Upper lobe of left lung (tissue), 4 donors: Measurements from ENCODE around the gene KDM4B.

Source experiments
- EP300 ChIP-seq, 4 donors: sonication (generic); formaldehyde crosslinking; IDR thresholded peaks; one replicate each; pipeline ENCODE4 v1.5.1; 2017; ENCODE audit warnings: antibody characterized with exemption in 4 of 4, control low read depth in 2 of 4
- POLR2AphosphoS5 ChIP-seq, 2 donors: sonication (generic); formaldehyde crosslinking; IDR thresholded peaks; one replicate each; pipeline ENCODE4 v1.5.1; 2017; ENCODE audit warnings: antibody characterized with exemption in 2 of 2
- TF ChIP-seq, protein P1 (sequence below), 6 experiments: fragments of 450-650 bp in 4 of 6; fragments of 200-600 bp in 2 of 6; sonication (generic) in 2 of 6; IDR thresholded peaks; one replicate each; pipeline ENCODE4 v1.5.1; 2016 to 2019; ENCODE audit warnings: antibody characterized with exemption in 6 of 6

DNA sequence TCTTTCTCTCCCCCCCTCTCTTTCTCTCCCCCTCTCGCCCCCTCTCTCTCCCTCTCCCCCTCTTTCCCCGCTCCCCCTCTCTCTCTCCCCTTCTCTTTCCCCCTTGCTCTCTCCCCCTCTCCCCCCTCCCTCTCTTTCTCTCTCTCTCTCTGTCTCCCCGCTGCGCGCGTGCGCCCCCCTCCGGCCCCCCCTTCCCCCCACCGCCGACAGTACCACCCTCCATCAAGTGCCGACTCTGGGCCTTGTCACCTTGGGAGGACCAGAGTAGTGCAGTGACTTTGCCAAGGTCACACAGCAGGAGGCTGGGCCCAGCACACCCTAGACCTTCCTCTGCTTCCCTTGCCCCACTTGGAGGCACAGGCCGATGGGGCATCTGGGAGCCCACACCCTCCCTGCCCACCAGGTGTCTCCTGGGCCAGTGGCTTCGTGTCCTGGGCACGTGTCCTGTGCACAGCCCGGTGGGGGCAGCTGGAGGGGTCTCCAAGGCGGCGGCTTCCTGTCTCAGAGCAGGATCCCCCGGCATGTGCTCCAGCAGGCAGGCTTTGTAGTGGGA, 121.6 kb downstream of the KDM4B start:
- TF ChIP-seq, protein P1, sequence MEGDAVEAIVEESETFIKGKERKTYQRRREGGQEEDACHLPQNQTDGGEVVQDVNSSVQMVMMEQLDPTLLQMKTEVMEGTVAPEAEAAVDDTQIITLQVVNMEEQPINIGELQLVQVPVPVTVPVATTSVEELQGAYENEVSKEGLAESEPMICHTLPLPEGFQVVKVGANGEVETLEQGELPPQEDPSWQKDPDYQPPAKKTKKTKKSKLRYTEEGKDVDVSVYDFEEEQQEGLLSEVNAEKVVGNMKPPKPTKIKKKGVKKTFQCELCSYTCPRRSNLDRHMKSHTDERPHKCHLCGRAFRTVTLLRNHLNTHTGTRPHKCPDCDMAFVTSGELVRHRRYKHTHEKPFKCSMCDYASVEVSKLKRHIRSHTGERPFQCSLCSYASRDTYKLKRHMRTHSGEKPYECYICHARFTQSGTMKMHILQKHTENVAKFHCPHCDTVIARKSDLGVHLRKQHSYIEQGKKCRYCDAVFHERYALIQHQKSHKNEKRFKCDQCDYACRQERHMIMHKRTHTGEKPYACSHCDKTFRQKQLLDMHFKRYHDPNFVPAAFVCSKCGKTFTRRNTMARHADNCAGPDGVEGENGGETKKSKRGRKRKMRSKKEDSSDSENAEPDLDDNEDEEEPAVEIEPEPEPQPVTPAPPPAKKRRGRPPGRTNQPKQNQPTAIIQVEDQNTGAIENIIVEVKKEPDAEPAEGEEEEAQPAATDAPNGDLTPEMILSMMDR (IDR thresholded peaks at IDR 0.05), result no peak
- no peak for TF ChIP-seq POLR2AphosphoS5 (IDR thresholded peaks at IDR 0.05)
- no peak for TF ChIP-seq EP300 (IDR thresholded peaks at IDR 0.05)
